Testis (tissue), 2 donors: ENCODE data around the gene NKRF.

Experiments
- POLR2A ChIP-seq: fragments of 450-650 bp; IDR thresholded peaks from one replicate; pipeline ENCODE4 v1.6.1; 2017; ENCODE audit warnings: antibody characterized with exemption, mild to moderate bottlenecking, moderate library complexity
- TF ChIP-seq, protein P1 (sequence below), 3 experiments: fragments of 450-650 bp in 2 of 3; fragments of 200-600 bp in 1 of 3; sonication (generic) in 1 of 3; IDR thresholded peaks; one replicate each; pipeline ENCODE4 v1.5.1; 2016 to 2019; ENCODE audit warnings: antibody characterized with exemption in 3 of 3, mild to moderate bottlenecking in 2 of 3, moderate library complexity in 1 of 3

DNA sequence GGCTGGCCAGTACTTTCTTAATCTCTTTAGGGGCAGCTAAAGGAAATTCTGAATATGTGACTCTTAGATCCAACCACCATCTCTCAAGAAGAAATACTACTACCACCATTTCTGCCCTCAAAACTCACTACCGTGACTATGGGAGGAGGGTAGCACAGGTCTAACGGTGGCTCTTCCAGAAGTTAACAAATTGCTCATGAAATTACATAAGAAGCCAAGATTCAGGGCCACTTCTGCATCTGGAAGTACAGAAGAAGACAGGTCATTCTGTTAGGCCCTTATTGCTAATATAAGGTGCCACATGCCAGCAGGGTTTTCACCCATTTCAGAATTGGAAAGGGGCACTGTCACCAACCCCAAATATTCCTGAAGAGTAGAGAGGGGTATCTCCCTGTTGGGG is 19.6 kb upstream of the NKRF start:
- no peak for TF ChIP-seq POLR2A
- TF ChIP-seq, protein P1, sequence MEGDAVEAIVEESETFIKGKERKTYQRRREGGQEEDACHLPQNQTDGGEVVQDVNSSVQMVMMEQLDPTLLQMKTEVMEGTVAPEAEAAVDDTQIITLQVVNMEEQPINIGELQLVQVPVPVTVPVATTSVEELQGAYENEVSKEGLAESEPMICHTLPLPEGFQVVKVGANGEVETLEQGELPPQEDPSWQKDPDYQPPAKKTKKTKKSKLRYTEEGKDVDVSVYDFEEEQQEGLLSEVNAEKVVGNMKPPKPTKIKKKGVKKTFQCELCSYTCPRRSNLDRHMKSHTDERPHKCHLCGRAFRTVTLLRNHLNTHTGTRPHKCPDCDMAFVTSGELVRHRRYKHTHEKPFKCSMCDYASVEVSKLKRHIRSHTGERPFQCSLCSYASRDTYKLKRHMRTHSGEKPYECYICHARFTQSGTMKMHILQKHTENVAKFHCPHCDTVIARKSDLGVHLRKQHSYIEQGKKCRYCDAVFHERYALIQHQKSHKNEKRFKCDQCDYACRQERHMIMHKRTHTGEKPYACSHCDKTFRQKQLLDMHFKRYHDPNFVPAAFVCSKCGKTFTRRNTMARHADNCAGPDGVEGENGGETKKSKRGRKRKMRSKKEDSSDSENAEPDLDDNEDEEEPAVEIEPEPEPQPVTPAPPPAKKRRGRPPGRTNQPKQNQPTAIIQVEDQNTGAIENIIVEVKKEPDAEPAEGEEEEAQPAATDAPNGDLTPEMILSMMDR (IDR thresholded peaks at IDR 0.05) = no peak
